GM12878 (cell line): ENCODE measurements around the gene CIPC. TPM values are rescaled to one million over a fixed set of nuclear protein-coding genes. Genes with fewer than 3 reads are reported as not detected.

ENCODE experiments used
- ATAC-seq: fragments of 200-7000 bp; cut with Tn5 transposase; 3 replicates; pipeline ENCODE4 v1.9.1; 2020; ENCODE audit warnings: mild to moderate bottlenecking, moderate library complexity
- BruUV-seq: library from RNA; stranded (reverse); fragments of 400-500 nt; replicated peaks from 2 replicates; lab custom pipeline; 2021; lab: Mats Ljungman, UMichigan
- CTCF ChIA-PET: fragments of 300-600 bp; sonication (Branson Sonifier 250); formaldehyde crosslinking; extraction: SDS; loops from one replicate; lab custom pipeline; 2021; ENCODE audit warnings: inconsistent platforms; lab: Yijun Ruan, JAX
- POLR2A ChIA-PET: fragments of 350-600 bp; formaldehyde crosslinking; extraction: SDS; loops from one replicate; lab custom pipeline; 2021; ENCODE audit warnings: inconsistent platforms; lab: Charles Lee
- RAD21 ChIA-PET: fragments of 300-600 bp; sonication (Branson Sonifier 250); formaldehyde crosslinking; loops from one replicate; lab custom pipeline; 2023; ENCODE audit warnings: antibody characterized with exemption; ENCODE audit not compliant: unreplicated experiment; lab: Charles Lee
- SMC1A ChIA-PET: fragments of 300-600 bp; sonication (Branson Sonifier 250); formaldehyde crosslinking; loops from one replicate; lab custom pipeline; 2023; ENCODE audit not compliant: unreplicated experiment, uncharacterized antibody; lab: Charles Lee
- DNase-seq: peaks from one replicate; pipeline ENCODE4 v3.0.0-alpha.2; 2011; ENCODE audit warnings: low read depth, low spot score
- FAIRE-seq: peaks from 3 replicates; lab custom pipeline; 2011; peaks lifted over from hg19 to GRCh38; lab: Jason Lieb, UNC
- H2AFZ ChIP-seq: 2 replicates; pipeline ENCODE4 v1.6.0; 2011; ENCODE audit warnings: low read depth, low read length, control low read depth; ENCODE audit not compliant: control insufficient read depth
- H3K27ac ChIP-seq: 2 replicates; pipeline ENCODE4 v1.5.1; 2011; ENCODE audit warnings: control low read depth; ENCODE audit not compliant: control insufficient read depth, insufficient read depth
- H3K27me3 ChIP-seq, 2 experiments: replicated peaks in 1 of 2; 2 replicates each; pipeline versions ENCODE4 v1.6.0 to v1.6.1; 2011; ENCODE audit warnings: low read length in 1 of 2; ENCODE audit not compliant: control insufficient read depth in 2 of 2, insufficient read depth in 2 of 2
- H3K36me3 ChIP-seq, 2 experiments: 2 replicates each; pipeline ENCODE4 v1.5.1; 2011; ENCODE audit warnings: low read length in 1 of 2; ENCODE audit not compliant: control insufficient read depth in 2 of 2, insufficient read depth in 2 of 2
- H3K4me1 ChIP-seq: 2 replicates; pipeline ENCODE4 v1.6.1; 2011; ENCODE audit warnings: mild to moderate bottlenecking, low read length, moderate library complexity, mixed read lengths; ENCODE audit not compliant: control insufficient read depth, insufficient read depth
- H3K4me2 ChIP-seq: 2 replicates; pipeline ENCODE4 v1.6.0; 2011; ENCODE audit warnings: control low read depth; ENCODE audit not compliant: control insufficient read depth, insufficient read depth
- H3K4me3 ChIP-seq: fragments of 200-600 bp; sonication (generic); 2 replicates; pipeline ENCODE4 v1.5.1; 2016
- H3K79me2 ChIP-seq: 2 replicates; pipeline ENCODE4 v1.6.0; 2011; ENCODE audit warnings: low read length; ENCODE audit not compliant: control insufficient read depth, insufficient read depth
- H3K9ac ChIP-seq: 2 replicates; pipeline ENCODE4 v1.8.0; 2011; ENCODE audit warnings: low read length, control low read depth, mixed read lengths; ENCODE audit not compliant: control insufficient read depth, insufficient read depth
- H3K9me3 ChIP-seq: replicated peaks from 3 replicates; pipeline ENCODE4 v1.5.1; 2011; ENCODE audit warnings: mild to moderate bottlenecking, low read length; ENCODE audit not compliant: control insufficient read depth, insufficient read depth
- H4K20me1 ChIP-seq: 2 replicates; pipeline ENCODE4 v1.6.0; 2011; ENCODE audit not compliant: control insufficient read depth, insufficient read depth
- ATF2 ChIP-seq: IDR thresholded peaks from 2 replicates; pipeline ENCODE4 v1.6.1; 2012; ENCODE audit warnings: low read length, inconsistent platforms
- STAT1 ChIP-seq: fragments of 450-650 bp; conservative IDR thresholded peaks from 2 replicates; pipeline ENCODE4 v1.6.1; 2014; ENCODE audit warnings: antibody characterized with exemption, mild to moderate bottlenecking
- SUZ12 ChIP-seq: fragments of 200-600 bp; sonication (generic); IDR thresholded peaks from one replicate; pipeline ENCODE4 v1.6.1; 2018; ENCODE audit warnings: antibody characterized with exemption, mild to moderate bottlenecking; ENCODE audit not compliant: unreplicated experiment
- WGBS: methylation state at CpG from one replicate; pipeline ENCODE4 v1.1.6; 2016; ENCODE audit warnings: low lambda C conversion rate; ENCODE audit not compliant: insufficient replicate concordance, insufficient coverage; ENCODE audit errors: missing lambda C conversion rate; 5-methylcytosine and 5-hydroxymethylcytosine counted together
- in situ Hi-C: fragments of 300-500 bp; cut with MboI; formaldehyde crosslinking; loops from 9 replicates; pipeline ENCODE4 v1.14.3; 2018; ENCODE audit warnings: mixed read lengths
- intact Hi-C: fragments of 100-400 bp; cut with micrococcal nuclease; formaldehyde crosslinking; loops from one replicate; pipeline ENCODE4 v1.14.2; 2022; ENCODE audit not compliant: unreplicated experiment
- polyA plus RNA-seq, 11 experiments: library from polyadenylated mRNA; depleted of rRNA in 4 of 11; unstranded in 6 of 11; stranded (reverse) in 5 of 11; fragments of >200 nt; fragmentation: Nextera tagmentation in 4 of 11; fragmentation: Illumina TruSeq in 1 of 11; extraction: Ambion mirVana in 4 of 11; extraction: Trizol in 1 of 11; gene quantifications; 1 replicate in 1 of 11; 2 replicates in 10 of 11; pipeline versions ENCODE4 v1.2.1 to v1.2.3, GENCODE V29; 2011 to 2016; ENCODE audit warnings: inconsistent platforms in 2 of 11, missing spikeins in 2 of 11, low read depth in 1 of 11
- total RNA-seq, 4 experiments: library from RNA; depleted of rRNA in 3 of 4; stranded (reverse); fragments of >200 nt in 3 of 4; fragmentation: Illumina TruSeq in 1 of 4; extraction: Trizol in 1 of 4; gene quantifications; 2 replicates each; pipeline versions ENCODE4 v1.2.1 to v1.2.3, GENCODE V29; 2013 to 2021

CIPC gene
- total and polyA plus RNA-seq, 10 of the 15 experiments (the other 5 are each of a cell fraction or from before 2014, with no cell fraction given): 5.6 to 29.5 (median 16.5) TPM

GRCh38 chr14:77069551-77069950, 28.5 kb upstream of the CIPC start:
- no peak for FAIRE-seq
- no peak for TF ChIP-seq ATF2
- no peak for TF ChIP-seq STAT1
- no peak for TF ChIP-seq SUZ12
- Histone ChIP-seq H3K4me2 (no peak overlapping the region), H3K27ac (no peak overlapping the region), H3K79me2 (no peaks in the 10 kb centered on the region), H3K27me3 (peaks cover 0 to 10% of the 10 kb centered on the region in 2 experiments; a peak in 2 of 4 replicates), H4K20me1 (no peaks in the 10 kb centered on the region), H3K9me3 (no peaks in the 10 kb centered on the region; the same call in 2 of the 3 replicates), H3K4me1 (peaks cover 14% of the 10 kb centered on the region), H3K4me3 (no peak overlapping the region), H3K36me3 (no peaks in the 10 kb centered on the region), H3K9ac (no peak overlapping the region), H2AFZ (no peak overlapping the region)
- no peak for DNase-seq
- ChIA-PET CTCF (interaction anchor here (1.0 to 20.7 kb wide), 30 partner anchors 10 to 360 kb away, joined by 3 to 848 read pairs (median 6); partner anchors contain the start of gene CIPC), RAD21 (interaction anchor here (0.8 to 15.5 kb wide), 22 partner anchors 10 to 194 kb away, joined by 3 to 498 read pairs (median 7); partner anchors contain the start of gene CIPC), SMC1A (interaction anchor here (0.8 to 9.6 kb wide), 30 partner anchors 10 to 359 kb away, joined by 3 to 370 read pairs (median 6); no protein-coding TSS in a partner anchor), POLR2A (interaction anchor here (0.7 to 2.0 kb wide), 3 partner anchors 11 to 194 kb away, joined by 8 to 9 read pairs (median 8); no protein-coding TSS in a partner anchor)
- intact Hi-C loops: loop anchor here (2.0 kb wide), 1 partner anchor 359 kb away; no protein-coding TSS in a partner anchor
- WGBS: 52% methylated on average over 7 of the region's 7 CpGs
- BruUV-seq: no TSS peak
- ATAC-seq: no peak
- in situ Hi-C loops: loop anchor here (10.0 kb wide), 3 partner anchors 155 to 355 kb away; no protein-coding TSS in a partner anchor
